NCI-H128 (cell line): ENCODE data around the gene PHF13.

ENCODE experiments used
- DNase-seq: peaks from one replicate; lab custom pipeline; 2025; ENCODE audit not compliant: unreplicated experiment; lab: John Stamatoyannopoulos, UW

Gene PHF13

DNA sequence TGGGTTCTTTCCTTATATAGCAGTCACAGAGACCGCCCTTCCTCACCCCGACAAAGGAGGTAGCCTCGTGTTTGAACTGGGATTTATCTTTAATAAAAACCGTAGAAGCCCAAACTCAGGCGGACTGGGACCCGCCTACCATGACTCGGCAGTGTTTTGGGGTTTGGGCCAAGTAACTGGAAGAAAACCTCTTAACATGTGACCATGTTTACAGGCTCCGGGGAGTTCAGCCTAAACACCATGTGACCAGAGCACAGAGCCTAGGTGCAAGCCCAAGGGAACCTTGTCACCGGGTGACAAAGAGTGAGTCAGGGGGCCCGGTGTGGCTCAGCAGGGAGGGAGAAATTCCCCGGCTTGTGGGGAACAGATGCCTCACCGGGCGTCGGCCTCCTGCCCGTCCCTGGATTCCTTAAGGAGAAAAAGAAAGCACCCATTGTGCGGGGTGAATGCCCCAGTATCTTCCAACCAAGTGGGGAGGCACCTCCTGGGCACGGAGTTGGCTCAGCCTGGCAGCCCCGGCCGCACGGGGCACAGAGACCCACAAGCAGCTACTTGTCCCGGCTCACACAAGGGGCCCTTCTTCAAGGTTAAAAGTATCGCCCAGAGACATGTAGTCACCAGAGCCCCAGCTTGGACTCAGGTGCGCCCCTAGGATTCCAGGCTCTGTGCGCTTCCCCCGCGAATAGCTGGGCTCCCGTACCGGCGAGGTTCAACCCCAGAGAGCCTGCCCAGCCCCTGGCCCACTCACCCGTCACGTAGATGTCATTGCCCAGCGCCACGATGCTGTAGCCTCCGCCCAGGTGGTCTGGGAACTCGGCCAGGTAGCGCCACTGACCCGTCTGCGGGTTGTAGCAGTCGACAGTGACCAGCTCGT is 12.2 kb upstream of the PHF13 start:
- no peak for DNase-seq

DNA sequence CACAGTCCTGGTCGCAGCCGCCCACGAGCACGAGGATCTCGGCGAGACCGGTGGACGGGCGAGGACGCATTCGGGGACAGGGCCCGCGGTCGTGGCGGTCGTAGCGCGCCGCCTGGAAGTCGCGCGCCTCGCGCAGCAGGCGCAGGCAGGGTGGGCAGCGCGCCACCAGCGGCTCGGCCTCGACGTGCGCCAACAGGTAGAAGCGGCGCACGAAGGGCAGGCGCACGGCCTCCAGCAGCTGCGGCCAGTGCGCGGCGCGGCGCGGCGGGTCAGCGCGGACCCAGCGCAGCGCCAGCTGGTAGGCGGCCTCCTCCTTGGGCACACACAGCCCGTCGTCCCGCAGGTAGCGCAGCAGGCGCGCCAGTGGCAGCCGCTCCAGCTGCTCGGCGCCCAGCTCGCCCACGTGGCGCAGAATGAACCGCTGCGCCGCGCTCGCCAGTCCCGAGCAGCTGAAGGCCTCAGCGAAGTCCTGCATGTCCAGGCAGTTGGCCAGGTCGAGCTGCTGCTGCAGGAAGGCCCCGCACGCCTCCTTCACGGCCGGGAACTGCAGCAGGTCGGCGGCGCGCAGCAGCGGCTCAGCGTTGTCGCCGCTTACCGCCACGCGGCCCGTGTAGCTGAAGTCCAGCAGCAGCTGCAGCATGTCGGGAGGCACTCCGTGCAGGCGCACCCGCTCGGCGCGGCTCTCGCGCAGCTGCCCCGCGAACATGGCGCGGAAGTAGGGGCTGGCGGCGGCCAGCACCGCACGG is 11.4 kb upstream of the PHF13 start:
- DNase-seq: no peak

GRCh38 chr1:6602669-6603237 is 10.8 kb upstream of the PHF13 start, which contains the start of gene KLHL21:
Gene KLHL21, minus strand, starts transcription at chr1:6602869. Its CDS starts 52 bp downstream, at chr1:6602817.
- DNase-seq: peak; percentile 59

DNA sequence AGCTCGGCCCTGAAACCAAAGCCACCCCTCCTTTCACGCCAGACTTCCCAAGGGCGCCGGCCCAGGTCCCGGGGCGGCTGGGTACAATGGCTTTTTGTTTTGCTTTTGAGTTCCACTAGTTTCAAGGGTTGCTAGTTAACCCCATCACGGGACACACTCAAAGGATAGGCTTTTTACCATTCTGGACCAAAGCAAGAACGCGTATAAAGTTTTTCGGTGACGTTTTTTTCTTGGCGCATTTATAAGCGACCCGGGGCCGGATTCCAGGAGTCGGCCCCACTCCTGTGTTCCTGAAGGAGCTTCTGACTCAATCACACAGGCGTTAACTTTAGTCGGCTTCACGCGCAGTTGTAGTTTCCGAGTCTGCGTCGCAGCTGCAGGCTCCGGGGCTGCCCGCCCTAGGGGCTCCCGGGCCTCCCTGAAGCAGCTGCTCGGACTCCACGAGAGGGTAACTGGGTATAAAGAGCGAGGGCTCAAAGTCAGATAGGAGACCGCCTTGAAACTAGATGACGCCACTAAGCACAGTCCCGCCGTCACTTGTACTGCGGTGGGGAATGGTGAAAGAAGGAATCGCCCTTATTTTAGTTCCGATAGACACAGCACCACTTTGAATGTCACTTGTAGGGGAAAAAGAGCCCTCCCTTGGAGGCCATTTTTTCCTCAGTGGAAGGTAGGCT is 10.2 kb upstream of the PHF13 start:
- no peak for DNase-seq

GRCh38 chr1:6603915-6604558 is 9.5 kb upstream of the PHF13 start:
- no peak for DNase-seq

DNA sequence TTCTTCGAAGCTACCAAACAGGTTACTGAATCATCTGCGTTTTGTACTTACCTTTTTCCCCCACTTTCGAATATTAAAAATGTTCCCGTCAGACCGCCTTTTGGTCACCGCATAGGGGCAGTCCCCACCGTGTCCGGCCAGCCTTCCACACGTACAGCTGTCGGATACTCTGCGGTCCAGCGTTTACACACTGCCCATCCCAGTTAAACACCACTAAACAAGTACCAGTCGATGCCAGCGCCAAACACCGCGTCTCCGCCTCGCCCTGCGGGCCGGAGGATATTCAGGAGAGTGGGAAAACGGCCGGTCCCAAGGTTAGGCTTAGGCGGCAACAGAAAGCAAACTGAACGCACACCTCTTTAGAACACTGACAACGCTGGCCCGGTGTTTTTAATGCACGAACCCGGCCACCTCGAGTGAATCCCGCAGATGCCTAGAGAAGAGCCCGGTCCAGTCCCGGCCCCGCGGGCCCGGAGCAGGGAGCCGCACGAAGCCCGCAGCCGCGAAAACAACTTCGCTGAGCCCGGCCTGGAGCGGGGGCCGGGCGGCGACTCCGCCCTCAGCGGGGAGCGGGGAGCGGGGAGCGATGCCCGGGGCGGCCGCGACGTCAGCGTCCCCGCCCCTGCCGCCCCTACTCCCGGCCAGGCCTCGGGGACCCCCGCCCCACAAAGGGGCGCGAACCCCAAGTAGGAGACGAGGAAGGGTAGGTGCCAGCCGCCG is 730 bp upstream of the PHF13 start:
- no peak for DNase-seq

- DNase-seq: no peak
Measured at GRCh38 chr1:6614019-6614928, 743 bp downstream of the PHF13 start.

DNA sequence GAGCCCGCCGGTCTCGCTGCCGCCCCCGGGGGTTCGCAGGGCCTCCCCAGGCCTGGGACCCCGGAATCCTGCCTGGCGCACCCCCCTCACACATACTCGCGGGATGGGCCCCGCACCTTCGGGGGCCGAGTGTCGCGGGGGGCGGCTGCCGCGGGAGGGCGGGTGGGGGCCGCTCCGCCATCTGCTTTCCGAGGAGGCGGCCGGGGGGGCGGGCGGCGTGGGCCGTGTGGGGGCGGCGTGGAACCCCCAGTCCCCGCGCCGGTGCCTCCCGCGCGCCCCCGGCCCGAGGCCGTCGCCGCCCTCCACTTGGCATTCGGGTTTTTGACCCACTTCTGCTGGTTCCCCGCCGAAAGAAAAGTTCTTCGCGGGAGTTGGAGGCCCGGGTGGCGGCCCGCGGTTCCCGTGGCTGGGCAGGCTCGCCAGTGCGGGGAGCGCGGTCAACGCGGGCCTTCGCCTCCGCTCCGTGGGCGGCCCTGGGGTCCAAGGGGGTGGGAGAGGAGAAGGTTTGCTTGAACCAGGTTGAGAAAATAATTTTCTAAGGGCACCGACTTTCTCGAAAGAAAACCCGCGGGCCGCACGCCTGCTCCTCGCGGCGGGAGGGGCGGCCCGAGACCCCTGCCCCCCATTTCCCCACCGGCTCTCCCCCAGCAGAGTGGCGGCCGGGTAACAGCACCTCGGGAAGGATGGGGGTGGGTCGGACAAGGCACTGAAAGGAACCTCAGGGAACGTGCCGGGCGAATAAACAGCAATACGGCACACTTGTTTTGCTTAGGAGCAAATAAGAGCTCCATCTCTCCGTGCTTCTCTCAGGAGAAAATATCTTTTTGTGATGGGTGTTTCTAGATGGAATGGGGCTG is 1.6 kb downstream of the PHF13 start:
- DNase-seq: no peak

GRCh38 chr1:6619045-6619444 is 5.5 kb downstream of the PHF13 start:
- no peak for DNase-seq

DNA sequence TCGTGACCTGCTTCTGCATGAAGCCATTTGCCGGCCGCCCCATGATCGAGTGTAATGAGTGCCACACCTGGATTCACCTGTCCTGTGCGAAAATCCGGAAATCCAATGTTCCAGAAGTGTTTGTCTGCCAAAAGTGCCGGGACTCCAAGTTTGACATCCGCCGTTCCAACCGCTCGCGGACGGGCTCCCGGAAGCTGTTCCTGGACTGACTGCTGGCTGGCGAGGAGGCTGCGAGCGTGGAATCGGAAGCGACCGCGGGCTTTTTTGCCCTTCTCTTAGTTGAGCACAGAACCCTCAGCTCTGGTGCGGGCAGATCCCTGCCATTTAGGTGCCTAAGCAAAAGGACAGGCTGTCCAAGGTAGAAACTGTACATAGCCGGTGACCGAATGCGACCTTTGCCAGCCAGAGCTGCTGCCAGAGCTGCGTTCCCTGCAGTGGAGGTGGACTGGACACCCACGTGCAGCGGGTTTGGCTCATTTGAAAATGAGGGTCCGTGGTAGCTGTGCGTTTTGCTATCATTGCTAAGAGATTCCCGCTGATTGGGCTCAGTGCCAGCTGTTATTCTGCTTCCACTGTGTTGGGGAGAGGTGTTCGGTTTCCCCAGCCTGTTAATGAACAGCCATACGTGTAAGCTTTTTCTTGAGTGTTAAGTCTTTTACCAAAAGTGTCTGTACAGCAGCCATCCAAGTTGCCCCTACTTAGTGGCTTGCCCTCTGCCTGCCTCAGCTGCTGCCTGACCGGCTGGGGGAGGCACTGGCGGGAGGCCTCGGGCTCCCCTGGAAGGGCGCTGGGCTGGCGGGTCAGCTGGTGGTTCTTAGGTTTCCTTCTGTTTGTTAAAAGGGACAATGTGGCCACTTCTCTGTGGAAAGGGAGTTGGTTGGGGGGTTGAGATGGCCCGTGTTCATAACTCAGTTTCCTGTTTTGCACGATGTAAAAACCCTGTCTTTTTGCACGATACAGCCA is 8.2 kb downstream of the PHF13 start:
- DNase-seq: no peak

DNA sequence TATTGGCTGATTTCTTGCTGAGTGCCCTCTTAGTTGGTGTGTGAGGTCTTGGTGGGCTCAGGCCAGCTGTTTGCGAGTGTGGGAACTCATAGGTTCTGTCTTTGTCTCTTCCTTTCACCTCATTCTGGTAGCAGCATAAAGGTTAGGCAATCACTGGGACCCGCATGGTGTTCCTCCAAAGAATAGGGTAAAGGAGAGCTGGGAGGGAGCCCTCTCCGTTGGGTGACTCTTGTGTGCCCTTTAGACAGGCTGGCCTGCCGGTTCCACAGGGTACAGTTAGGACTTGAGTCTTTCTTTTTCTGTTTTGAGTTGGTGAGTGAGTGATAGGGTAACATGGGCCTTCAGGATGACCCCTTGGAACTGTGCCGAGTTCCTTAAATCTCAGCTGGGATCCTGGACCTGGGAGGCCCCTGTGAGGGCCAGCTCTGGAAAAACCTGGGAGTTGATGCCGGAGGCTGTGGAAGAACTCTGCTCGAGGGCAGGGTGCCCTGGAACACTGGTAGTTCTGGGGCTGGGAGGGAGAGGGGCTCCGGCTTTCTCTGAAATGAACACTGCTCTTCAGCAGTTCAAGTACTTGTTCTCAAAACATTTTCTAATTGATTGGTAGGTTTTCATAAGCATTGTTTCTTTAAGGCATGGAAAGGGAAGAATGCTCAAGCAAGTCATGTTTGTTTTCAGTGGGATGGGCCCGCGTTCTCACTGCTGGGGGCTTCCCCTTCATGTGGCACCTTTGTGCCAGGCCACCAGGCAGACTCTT is 9.0 kb downstream of the PHF13 start:
- DNase-seq: no peak

DNA sequence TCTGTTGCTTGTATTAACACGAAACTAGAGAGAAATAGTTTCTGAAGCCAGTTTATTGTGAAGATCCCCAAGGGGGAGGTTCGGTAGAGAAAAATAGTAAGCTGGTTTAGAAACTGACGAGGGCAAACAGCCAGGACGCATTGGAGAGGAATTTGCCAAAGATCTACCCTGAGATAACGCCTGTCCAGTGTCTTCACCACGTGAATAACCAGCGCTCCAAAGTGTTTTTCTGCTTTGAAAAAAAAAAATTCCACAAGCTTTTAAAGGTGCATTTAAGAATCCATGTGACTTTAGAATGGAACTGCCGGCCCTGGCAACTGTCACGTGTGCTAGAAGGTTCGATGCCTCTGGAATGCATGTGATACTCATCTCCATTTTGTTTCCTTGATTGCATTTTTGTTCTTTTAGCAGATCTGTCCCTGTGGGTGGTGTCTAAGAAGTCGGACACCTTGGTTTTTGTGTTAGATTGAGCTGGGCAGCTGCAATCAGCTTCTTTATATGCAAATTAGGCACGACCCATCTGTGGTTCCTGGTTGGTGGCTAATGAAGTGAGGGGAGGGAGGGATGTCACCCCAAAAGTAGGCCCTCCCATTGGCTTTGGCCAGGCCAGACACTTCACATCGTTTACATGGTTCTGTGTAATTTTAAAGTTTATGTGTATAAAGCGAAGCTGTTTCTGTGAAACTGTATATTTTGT is 9.9 kb downstream of the PHF13 start:
- DNase-seq: no peak

- DNase-seq: peak; percentile 74
Measured at GRCh38 chr1:6624710-6625583, 11.4 kb downstream of the PHF13 start, which contains the start of gene THAP3. Gene THAP3, plus strand, starts transcription at chr1:6624868. Its CDS starts 351 bp downstream, at chr1:6625219.

DNA sequence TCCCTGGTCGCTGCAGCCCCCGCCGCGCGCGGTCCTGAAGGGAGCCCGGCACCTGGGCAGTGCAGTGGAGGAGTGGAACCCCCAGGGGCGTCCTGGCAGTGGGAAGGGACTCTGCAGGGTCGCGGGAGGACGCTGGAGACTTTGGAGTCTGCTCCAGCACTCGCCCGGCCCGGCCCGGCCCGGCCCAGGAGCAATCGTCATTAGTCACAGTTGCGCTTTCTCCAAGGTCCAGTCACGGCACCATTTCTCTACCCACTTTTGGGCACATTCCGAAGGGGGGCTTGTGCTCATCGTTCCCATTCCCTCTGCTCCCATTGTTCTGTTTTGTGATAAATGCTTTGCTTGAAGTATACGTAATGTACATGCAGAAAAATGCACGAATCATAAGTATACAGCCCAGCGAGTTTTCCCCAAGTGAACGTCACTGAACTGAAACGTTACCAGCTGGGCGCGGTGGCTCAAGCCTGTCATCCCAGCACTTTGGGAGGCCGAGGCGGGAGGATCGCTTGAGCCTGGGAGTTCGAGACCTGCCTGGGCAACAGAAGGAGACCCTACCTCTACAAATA is 12.1 kb downstream of the PHF13 start:
- DNase-seq: no peak
